Brain microvascular endothelial cell (primary cell): ENCODE measurements around the gene WNT3.
A peak's percentile ranks its signal among the peaks of the same experiment; 100 is the strongest.

Source experiments
- DNase-seq: peaks from one replicate; pipeline ENCODE4 v3.0.0-alpha.2; 2020
- H3K27ac ChIP-seq: fragments of 250-450 bp; sonication (Bioruptor Pico); 2 replicates; pipeline ENCODE4 v1.5.1; 2020; ENCODE audit warnings: mild to moderate bottlenecking, moderate library complexity
- H3K27me3 ChIP-seq: fragments of 250-450 bp; sonication (Bioruptor Pico); replicated peaks from 2 replicates; pipeline ENCODE4 v1.5.1; 2020; ENCODE audit warnings: mild to moderate bottlenecking
- H3K36me3 ChIP-seq: fragments of 250-450 bp; sonication (Bioruptor Pico); replicated peaks from 2 replicates; pipeline ENCODE4 v1.5.1; 2020; ENCODE audit warnings: mild to moderate bottlenecking
- H3K4me3 ChIP-seq: 2 replicates; pipeline ENCODE4 v1.5.1; 2011; ENCODE audit warnings: low read depth, mild to moderate bottlenecking, control low read depth, low read length, moderate library complexity
- CTCF ChIP-seq: IDR thresholded peaks from 2 replicates; pipeline ENCODE4 v1.5.1; 2011; ENCODE audit warnings: low read depth, mild to moderate bottlenecking, moderate library complexity, low read length, control low read depth, inconsistent platforms; ENCODE audit errors: missing control alignments
- in situ Hi-C: cut with HindIII; loops from 2 replicates; pipeline ENCODE4 v1.10.0; 2017; ENCODE audit warnings: low sequenced_read_pairs, low pct_ligation_motif_present

The WNT3 gene

GRCh38 chr17:46818316-46818928 lies at the start of gene WNT3:
Gene WNT3, minus strand, starts transcription at chr17:46818692. Its CDS starts 95 bp downstream, at chr17:46818597.
- H3K27ac ChIP-seq, result no peak within 1 kb of the TSS
- H3K4me3 ChIP-seq, result peak within 1 kb of the TSS; percentile 12
- in situ Hi-C loops, result no loop called here
- H3K36me3 ChIP-seq, result no peaks in the 10 kb centered on the region
- DNase-seq, result no peak
- no peak for TF ChIP-seq CTCF
- H3K27me3 ChIP-seq, result peaks cover 75% of the 10 kb centered on the region

GRCh38 chr17:46866747-46867146 lies 48.3 kb upstream of the WNT3 start:
- in situ Hi-C loops, result no loop called here
- H3K27me3 ChIP-seq, result no peaks in the 10 kb centered on the region
- no peak for DNase-seq
- no peaks in the 10 kb centered on the region for H3K36me3 ChIP-seq
- no peak overlapping the region for H3K4me3 ChIP-seq
- no peak overlapping the region for H3K27ac ChIP-seq
- no peak for TF ChIP-seq CTCF

GRCh38 chr17:46866325-46866724 lies 47.8 kb upstream of the WNT3 start:
- Histone ChIP-seq H3K27ac (no peak overlapping the region), H3K27me3 (no peaks in the 10 kb centered on the region), H3K4me3 (no peak overlapping the region), H3K36me3 (no peaks in the 10 kb centered on the region)
- in situ Hi-C loops, result no loop called here
- DNase-seq, result no peak
- no peak for TF ChIP-seq CTCF

GRCh38 chr17:46865100-46865499 lies 46.6 kb upstream of the WNT3 start:
- H3K27ac ChIP-seq, result no peak overlapping the region
- DNase-seq, result peak; percentile 4
- TF ChIP-seq CTCF, result no peak
- H3K4me3 ChIP-seq, result no peak overlapping the region
- H3K36me3 ChIP-seq, result no peaks in the 10 kb centered on the region
- H3K27me3 ChIP-seq, result no peaks in the 10 kb centered on the region
- in situ Hi-C loops, result no loop called here

GRCh38 chr17:46863383-46864121 lies 45.1 kb upstream of the WNT3 start:
- H3K4me3 ChIP-seq, result no peak overlapping the region
- H3K27me3 ChIP-seq, result no peaks in the 10 kb centered on the region
- no peaks in the 10 kb centered on the region for H3K36me3 ChIP-seq
- in situ Hi-C loops, result no loop called here
- no peak for TF ChIP-seq CTCF
- DNase-seq, result no peak
- no peak overlapping the region for H3K27ac ChIP-seq
